ENCODE results near the gene TOB2.

Gene TOB2

GRCh38 chr22:41384128-41384527 lies 62.5 kb downstream of the TOB2 start:
- DNase-seq (ENCODE audit: low spot score) = no peak

All from hematopoietic multipotent progenitor cell treated with erythropoietin and hydrocortisone succinate and interleukin-3 and kit ligand, for 15 days (in vitro differentiated cells).